Measurements from ENCODE around the gene CD93.

CD93 gene

DNA sequence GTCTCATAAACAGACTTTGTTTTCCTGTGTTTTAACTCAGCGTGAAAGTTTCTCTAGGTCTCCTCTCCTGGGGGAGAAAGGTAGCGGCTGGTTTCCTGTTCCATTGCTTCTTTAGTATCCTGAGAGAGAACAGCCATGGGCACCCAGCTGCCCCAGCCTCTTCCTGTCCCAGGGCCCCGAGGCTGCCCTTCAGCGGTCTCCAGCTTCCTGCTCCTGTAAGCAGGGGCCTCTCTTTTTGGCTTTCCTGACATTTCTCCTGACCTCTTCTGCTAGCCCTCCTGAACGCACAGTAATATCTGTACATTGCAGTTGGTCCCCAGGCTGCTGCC lies 53.4 kb downstream of the CD93 start:
- in situ Hi-C loops (cut with HindIII; ENCODE audit: low pct_ligation_motif_present, low sequenced_read_pairs): no loop called here
- Histone ChIP-seq H3K4me3 (ENCODE audit: low read depth, low read length) (no peak overlapping the region), H3K27ac (no peak overlapping the region), H3K27me3 (replicated peaks) (peaks cover 26% of the 10 kb centered on the region), H3K36me3 (replicated peaks) (no peaks in the 10 kb centered on the region)
- DNase-seq: no peak
- TF ChIP-seq, protein P1, sequence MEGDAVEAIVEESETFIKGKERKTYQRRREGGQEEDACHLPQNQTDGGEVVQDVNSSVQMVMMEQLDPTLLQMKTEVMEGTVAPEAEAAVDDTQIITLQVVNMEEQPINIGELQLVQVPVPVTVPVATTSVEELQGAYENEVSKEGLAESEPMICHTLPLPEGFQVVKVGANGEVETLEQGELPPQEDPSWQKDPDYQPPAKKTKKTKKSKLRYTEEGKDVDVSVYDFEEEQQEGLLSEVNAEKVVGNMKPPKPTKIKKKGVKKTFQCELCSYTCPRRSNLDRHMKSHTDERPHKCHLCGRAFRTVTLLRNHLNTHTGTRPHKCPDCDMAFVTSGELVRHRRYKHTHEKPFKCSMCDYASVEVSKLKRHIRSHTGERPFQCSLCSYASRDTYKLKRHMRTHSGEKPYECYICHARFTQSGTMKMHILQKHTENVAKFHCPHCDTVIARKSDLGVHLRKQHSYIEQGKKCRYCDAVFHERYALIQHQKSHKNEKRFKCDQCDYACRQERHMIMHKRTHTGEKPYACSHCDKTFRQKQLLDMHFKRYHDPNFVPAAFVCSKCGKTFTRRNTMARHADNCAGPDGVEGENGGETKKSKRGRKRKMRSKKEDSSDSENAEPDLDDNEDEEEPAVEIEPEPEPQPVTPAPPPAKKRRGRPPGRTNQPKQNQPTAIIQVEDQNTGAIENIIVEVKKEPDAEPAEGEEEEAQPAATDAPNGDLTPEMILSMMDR (IDR thresholded peaks at IDR 0.05; ENCODE audit: low read depth, low read length, missing control alignments): no peak

DNA sequence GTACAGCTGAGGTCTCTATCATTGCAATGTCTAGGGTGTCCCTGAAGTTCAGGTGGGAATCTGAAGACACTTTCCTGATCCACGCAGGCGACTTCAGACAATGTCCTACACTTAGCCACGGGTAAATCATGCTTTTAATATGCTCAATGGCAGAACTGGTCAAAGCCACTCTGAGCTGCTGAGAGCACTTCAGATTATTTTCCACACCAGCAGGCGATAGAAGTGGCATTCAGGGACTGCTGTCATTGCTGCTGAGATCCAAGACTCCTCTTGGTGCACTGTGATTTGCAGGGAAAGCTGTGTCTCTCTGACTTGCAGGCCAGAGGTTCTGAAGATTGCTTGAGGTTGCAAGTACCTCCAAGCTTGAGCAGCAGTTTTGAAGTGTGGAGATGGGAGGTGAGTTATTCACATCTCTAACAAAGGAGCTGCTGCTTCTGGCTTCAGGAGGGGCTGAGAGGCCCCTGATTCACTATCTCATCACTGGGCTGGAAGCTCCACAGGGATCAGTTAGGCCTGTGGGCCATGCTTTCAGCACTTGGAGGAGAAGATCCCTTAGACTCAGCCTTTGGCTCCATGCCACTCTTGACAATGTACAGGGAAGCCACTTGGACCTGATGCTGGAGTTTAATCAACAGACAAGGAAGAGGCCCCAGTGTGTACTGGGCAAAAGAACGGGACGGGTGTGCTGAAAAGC lies 53.9 kb downstream of the CD93 start:
- DNase-seq: no peak
- Histone ChIP-seq H3K27ac (no peak overlapping the region), H3K4me3 (ENCODE audit: low read depth, low read length) (no peak overlapping the region), H3K36me3 (replicated peaks) (no peaks in the 10 kb centered on the region), H3K27me3 (replicated peaks) (peaks cover 24% of the 10 kb centered on the region)
- in situ Hi-C loops (cut with HindIII; ENCODE audit: low pct_ligation_motif_present, low sequenced_read_pairs): no loop called here
- TF ChIP-seq, protein P1 (IDR thresholded peaks at IDR 0.05; ENCODE audit: low read depth, low read length, missing control alignments): no peak

DNA sequence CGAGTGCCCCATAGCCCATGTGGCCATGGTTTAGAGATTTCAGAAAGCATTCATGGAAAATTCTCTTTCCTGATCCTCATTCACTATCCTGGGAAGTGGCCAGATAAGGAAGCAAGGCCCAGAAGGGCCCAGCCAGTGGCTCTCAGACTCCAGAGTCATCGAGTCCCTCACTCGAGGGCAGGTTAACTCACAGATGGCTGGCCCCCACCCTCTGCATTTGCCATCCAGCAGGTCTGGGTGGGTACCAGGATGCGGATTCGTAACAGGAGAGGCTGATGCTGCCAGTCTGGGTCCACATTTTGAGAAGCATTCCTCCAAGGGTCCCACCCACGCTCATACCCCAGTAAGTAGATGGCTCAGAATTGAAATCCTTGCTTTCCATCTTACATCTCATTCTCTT lies 54.8 kb downstream of the CD93 start:
- H3K36me3 ChIP-seq (replicated peaks): no peaks in the 10 kb centered on the region
- H3K27ac ChIP-seq: no peak overlapping the region

More for the DNA sequence above, 54.8 kb downstream of the CD93 start:
- in situ Hi-C loops (cut with HindIII; ENCODE audit: low pct_ligation_motif_present, low sequenced_read_pairs): no loop called here
- Histone ChIP-seq H3K27me3 (replicated peaks) (peaks cover 17% of the 10 kb centered on the region), H3K4me3 (ENCODE audit: low read depth, low read length) (no peak overlapping the region)
- DNase-seq: no peak
- TF ChIP-seq, protein P1 (IDR thresholded peaks at IDR 0.05; ENCODE audit: low read depth, low read length, missing control alignments): no peak

Data from brain microvascular endothelial cell (primary cell).